Measurements from ENCODE around the gene PHF2.

PHF2 gene

DNA sequence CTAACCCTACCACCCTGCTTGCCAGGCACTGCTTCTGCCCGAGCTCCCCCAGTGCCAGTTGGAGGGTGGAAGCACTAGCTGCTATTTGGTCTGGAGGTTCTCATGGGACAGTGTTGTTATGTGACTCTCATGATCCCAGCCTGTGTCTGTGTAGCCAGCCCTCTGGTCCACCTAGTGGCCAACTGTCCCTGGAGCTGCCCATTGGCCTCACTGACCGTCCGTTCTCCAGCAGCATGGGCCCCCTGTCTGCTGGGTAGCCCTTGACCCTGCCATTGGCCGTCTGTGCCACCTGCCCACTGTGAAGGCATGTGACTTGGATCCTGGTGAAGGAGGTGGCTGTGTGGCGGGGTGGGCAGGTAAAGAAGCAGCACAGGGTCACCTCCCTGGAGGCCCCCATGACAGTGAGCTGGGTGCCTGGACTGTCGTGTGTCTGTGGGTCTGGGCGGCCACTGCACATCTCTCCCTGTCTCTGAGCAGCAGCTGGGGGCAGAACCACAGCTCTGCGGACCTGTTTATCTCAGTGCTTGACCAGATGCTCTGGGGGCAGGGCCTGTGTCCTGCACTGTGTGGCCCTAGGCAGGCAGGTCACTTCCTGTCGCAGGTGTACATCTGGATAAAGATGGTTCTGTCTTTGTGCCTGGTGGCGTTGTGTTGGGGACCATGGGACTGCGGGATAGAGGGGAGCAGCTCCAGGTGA is 11.4 kb downstream of the PHF2 start:
- DNase-seq = no peak

GRCh38 chr9:93588641-93589609 is 12.5 kb downstream of the PHF2 start:
- no peak for DNase-seq

DNA sequence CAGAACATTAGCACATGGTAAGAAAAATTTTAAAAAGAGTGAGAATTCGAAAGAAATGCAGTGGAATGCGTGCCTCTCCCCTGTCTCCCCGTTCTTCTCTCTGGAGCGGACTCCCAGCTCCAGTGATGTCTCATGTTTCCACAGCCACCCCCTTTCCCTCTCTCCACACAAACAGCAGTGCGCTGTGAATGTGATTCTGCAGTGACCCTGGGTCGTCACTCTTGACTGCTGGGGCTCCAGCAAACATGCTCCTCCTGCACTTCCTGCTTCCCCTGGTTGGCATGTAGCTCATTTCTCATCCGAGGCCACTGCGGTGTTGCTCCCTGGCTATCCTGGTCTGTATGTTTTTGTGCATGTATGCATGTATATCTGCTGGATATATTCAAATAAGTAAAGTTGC is 13.3 kb downstream of the PHF2 start:
- DNase-seq = no peak

DNA sequence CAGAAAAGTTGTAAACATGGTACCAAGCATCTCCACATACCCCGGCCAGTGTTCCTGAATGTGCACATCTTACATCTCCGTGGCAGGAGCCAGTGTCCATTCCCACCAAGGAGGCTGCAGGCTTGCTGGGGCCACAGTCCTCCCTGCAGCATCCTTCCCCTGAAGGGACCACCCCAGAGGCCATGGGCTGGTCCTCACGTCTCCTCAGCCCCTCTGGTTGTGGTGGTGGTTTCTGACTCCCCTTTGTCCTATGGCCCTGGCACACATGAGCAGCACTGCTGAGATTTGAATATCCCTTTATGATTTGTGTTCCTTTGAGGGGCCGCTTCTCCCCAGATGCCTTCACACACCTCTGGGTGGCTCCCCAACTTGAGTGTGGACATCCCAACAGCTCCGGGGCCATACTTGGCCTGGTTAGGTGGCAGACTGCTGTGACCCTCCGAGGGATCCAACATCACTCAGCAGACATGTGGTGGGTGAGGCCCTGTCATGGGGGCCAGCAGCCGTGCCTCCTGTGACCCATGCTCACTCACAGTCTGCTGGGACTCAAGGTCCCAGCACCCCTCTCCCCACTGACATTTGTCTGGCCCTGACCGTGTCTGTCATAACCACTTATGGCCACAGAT is 14.3 kb downstream of the PHF2 start:
- DNase-seq = no peak

DNA sequence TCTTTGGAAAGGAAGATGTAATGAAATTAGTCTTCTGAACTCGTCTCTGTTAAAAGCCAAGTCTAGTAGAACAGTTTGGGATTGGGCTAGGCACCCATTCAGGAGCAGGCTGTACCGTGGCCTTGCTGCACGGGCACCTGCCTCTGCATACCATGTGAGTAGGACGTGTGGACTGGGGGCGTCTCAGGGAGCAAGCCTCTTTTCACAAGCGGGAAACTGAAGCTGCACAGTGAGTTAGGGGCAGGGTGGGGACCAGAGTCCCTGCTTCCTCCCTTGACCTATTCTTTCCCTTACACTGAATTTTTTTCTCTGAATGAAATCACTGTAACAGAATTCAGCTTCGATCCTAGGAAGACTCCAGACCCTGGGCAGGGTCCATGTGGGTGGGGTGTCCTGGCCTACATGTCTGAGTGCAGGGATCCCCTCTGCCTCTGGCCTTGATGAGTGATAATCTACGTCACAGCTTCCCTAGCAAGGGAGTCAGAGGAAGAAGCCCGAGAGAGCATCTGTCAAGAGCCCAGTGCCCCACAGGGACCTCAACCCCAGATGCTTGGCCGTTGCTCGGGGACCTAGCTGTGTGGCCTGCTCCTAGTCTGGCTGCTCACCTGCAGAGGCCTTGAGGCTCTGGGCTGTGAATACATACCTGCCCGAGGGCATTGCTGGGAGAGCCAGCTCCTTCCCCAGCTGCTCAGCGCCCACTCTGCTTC is 15.1 kb downstream of the PHF2 start:
- no peak for DNase-seq

DNA sequence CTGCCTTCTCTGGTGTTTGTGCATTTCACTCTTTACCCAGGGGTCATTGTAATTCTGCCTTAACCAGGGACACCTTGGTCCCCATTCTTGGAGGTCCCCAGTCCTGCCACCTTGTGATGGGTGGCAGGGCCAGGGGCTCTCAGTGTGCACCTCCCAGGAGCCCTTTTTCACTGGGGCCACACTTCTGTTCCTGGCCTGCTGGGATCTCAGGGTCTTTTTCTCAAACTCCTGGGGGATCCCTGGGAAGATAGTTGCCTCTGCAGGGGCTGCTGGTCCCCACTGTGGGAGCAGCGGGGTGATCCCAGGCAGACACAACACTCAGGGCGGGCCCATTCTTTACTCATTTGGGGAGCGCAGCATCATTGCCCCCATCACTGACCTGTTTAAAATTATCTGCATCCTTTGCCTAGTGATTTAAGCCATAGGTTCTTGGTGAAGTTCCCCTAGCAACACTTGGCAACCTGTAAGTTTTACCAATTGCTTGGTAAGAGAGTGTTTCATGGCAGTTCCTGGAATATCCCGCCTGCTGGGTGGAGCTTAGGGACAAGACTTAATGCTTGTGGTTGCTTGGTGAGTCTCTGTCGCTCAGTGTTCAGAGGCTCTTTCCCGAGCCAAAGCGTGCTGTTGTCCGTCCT is 15.7 kb downstream of the PHF2 start:
- no peak for DNase-seq

DNA sequence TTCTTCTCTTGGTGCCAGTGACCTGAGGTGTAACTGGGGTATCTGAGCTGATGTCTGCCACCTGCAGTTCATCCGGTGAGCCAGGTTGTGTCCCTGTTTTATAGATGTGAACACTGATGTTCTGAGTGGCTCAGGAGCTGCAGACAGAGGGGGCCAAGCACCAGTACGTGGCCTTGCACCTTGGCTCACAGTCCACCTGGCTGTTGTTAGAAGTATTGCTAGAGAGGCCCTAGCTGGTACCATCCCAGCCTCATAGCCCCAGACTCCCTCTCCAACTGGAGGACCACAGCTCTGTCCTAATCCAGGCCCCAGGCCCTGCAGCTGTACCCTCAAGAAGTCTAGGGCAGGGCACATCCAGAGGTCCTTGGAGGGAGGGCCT is 16.2 kb downstream of the PHF2 start:
- no peak for DNase-seq

GRCh38 chr9:93593144-93593658 is 16.8 kb downstream of the PHF2 start:
- no peak for DNase-seq

DNA sequence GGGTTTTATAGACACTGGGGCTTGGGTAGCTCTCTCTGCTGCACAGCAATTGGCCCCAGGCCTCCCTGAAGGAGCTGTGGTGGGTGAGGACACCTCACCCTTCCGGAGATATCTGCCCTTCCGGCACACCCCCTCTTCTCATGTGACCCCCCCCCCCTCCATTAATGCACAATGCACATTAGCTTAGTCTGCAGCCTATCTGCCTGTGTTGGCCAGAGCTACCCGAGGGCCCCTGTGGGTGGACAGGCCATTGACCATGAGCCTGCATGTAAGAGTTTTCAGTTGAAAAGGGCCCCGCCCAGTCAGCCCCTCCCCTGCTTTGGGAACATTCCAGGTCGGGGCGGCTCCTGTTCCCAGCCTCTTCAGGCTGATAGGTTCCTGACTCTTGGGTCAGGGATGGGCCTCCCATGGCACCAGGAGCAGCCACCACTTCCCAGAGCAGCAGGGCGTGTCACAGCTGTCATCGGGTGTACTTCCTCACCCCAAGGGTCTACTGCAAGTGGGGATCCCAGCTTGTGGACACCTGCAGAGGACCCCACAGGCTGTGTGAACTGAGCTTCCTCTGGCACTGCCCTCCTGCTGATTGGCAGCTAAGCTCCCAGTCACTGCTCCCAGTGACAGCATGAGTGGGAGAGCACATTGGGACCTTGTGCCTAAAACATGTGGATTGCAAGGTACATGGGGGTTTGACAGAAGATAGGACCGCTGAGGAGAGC is 17.8 kb downstream of the PHF2 start:
- no peak for DNase-seq

GRCh38 chr9:93595461-93595860 is 19.1 kb downstream of the PHF2 start:
- DNase-seq = no peak

DNA sequence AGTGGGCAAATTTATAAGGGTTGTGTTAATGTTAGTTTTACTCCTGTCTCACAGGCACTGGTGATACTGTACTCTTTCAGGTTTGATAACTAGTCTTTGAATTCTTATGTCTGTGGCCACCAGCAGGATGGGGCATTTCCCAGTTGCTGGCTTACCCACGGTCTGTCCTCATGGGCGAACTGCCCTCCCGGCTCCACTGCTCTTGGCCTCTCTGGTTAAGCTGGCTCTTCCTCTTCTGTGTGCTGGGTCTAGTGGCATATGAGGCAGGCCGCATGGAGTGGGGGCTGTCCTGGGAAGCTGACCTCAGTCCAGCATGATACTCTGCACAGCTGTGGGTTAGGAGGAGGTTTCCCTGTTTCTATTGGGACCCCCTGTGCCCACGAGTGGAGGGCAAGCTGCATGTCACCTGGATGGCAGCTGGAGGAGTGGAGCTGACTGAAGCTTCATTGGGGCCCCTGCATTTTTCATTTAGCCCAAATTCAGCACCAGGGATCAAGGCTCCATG is 19.5 kb downstream of the PHF2 start:
- DNase-seq = no peak

DNA sequence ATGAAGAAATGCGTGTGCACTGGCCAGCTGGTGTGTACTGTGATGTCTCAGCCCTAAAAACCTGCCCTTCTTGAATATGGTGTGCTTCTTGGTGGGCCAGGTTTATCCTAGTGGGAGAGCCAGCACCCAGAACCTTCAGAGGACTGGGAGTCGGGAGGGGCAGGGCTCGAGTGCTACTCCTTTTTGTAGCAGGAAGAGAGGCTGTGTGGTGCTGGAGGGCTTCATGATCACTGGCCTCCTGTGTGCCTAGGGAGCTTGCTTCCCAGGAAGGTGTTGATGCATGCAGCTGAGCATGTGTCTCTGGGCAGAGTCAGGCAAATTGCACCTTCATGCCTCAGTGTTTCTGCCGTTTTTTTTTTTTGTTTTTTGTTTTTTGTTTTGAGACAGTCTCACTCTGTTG is 20.0 kb downstream of the PHF2 start:
- no peak for DNase-seq

DNA sequence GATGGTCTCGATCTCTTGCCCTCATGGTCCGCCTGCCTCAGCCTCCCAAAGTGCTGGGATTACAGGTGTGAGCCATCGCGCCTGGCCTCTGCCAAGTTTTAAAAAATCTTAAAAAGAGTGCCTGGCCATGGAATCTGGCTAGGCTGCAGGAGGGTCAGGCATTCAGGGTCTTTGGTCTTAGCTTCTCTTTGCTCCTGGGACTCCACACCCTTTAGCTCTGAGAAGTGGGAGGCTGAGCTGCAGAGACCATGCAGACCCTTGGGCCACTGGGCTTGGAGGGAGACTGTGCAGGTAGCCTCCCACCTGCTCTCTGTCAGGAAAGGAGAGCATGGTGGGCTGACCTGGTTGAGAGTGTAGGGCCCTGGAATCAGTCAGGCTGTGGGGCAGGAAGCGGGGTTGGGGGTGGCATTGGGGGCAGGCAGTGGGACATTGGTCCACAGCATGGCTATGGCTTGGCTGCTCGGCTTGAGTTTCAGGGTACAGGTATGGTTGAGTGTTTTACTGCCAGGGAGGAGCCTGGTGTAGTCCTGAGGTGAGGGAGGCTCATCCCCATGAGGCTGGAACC is 20.8 kb downstream of the PHF2 start:
- no peak for DNase-seq

GRCh38 chr9:93597871-93598646 is 21.7 kb downstream of the PHF2 start:
- DNase-seq = no peak

DNA sequence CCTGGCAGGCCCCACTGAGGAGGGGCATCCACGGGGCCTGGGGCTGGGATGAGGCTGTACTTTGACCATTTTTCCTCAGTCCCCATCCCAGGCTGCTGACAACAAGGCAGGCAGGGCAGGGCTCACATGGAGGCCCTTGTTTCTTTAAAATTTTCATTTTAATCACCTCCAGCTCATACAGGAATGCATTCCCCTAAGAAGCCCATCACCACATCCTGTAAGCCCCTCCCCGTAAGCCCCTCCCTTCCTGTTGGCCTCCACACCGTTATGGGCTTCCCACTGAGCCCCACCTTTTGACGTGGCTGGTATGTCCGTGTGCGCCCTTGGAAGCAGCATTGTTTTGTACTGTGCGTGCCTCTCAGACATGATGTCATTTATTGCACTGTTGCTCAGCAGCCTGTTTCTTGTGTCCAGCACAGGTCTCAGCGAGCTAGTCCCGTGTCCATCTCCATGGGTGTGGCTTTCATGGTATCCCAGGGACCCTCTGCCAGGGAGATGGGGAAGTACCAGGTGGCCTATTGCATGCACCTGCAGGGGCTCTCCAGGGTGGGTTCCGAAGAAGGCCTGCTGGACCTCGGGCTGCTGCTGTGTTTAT is 22.4 kb downstream of the PHF2 start:
- no peak for DNase-seq

GRCh38 chr9:93599571-93600403 is 23.4 kb downstream of the PHF2 start:
- no peak for DNase-seq

DNA sequence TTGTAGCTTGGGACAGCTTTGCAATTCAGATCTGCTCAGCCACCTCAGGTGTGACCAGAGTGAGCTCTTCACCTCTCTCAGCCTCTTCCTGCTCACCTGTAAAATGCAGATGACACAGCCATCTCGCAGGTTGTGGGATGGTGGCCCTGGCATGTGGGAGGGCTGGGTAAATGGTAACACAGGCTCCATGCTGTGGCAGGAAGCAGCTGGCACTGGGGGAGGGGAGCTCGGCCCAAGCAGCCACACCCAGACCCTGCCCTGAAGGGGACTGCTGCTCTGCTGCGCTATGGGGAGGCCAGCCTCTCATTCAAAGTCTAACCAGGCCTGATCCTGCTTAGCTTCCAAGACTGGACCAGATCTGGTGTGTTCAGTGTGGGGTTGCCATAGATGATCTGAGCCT is 24.1 kb downstream of the PHF2 start:
- no peak for DNase-seq

DNA sequence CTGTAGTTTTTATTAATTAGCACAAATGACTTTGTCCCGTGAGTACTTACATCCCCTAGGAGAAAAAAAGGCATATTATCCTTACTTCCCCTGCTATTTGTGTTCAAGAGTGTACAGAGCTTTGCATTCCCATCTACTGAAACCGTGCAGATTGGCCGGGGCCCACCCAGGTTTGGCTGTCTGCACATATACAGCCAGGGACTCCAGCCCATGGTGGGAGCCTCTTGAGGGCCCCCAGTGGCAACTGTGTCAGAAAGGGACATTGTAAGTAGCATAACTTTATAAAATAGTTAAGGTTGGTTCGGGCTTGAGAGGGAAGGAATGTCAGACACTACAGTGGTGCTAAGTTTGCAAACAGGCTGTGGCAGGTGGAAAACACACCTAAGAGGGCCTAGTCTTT is 24.7 kb downstream of the PHF2 start:
- DNase-seq = no peak

DNA sequence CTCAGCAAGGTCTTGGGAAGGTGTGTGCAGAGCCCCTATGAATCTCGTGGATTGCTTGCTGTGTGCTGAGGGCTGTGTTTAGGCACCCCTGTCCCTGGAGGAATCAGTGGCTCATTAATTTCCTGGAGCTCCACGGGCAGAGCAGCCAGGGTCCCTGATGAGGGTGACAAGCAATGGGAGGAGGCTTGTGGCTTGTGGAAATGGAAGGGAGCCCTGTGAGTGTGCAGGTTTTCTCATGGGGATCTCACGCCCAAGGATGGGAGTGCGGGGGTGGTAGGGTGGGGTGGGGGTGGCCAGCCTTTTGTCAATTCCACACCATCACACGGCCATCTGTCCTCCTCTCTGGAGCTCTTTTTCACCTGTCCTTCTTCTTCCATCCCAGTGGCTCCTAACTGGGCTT is 25.3 kb downstream of the PHF2 start:
- DNase-seq = no peak

All from midbrain (tissue), 1 donor.